HG03060 (cell line): ENCODE measurements around the gene PLPPR2.
A peak's percentile ranks its signal among the peaks of the same experiment; 100 is the strongest.
"Not testable (repeated sequence)": the region's sequence is repeated elsewhere in the genome, so short reads cannot be mapped to it uniquely, and the experiment has no call there.

Source experiments
- ATAC-seq: cut with Tn5 transposase; IDR thresholded peaks from one replicate; pipeline ENCODE4 v1.9.1; 2021; ENCODE audit warnings: low read depth, moderate number of reproducible peaks; ENCODE audit not compliant: unreplicated experiment

PLPPR2 gene

DNA sequence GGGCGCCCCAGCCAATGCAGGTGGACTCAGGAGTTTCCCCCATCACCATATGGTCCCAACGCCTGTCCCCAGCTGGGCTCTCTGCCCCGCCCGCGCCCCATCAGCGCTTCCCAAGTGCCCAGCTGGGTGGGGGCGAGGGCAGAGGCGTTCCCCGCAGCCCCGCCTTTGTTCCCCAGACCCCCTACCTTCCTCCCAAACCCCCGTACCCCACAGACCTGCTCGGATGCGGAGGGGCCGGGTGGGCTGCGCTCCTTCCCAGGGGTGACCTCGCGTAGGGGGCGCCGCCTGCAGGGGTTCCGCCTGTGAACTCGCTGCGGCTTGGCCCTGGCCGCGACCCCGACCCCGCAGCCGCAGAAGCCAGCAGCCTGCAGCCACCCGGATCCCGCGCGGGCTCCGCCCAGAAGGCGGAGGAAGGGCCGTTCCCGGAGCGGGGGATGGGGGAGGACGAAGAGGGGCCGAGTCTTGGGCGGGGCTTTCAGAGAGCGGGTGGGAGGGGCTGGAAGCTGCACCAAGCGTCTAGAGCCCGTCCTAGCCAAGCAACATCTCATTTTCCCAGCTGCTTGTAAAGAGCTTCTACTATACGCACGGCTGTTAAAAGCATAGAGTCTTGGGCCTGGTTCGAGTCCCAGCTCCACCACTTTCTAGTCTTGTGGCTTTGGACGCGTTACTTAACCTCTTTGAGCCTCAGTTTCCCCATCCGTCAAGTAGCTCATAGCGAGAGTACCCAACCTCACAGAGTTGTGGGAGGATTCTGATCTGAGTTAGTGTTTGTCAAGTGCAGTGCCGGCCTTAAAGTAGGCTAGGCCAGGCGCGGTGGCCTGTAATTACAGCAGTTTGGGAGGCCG, 15.8 kb upstream of the PLPPR2 start, which contains the start of gene RAB3D:
RAB3D (minus strand) TSS at position 404 of the 845 bp plus-strand sequence. CDS start 2,258 bp downstream, outside the sequence.
- no peak for ATAC-seq

DNA sequence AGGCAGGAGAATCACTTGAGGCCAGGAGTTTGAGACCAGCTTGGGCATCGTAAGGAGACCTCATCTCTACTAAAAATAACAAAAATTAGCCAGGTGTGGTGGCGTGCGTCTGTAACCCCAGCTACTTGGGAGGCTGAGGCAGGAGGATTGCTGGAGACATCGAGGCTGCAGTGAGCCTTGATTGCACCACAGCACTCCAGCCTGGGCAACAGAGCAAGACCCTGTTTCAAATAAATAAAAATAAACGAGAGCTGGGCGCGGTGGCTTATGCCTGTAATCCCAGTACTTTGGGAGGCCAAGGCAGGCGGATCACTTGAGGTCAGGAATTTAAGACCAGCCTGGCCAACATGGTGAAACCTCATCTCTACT, 15.1 kb upstream of the PLPPR2 start:
- not testable (repeated sequence) for ATAC-seq

DNA sequence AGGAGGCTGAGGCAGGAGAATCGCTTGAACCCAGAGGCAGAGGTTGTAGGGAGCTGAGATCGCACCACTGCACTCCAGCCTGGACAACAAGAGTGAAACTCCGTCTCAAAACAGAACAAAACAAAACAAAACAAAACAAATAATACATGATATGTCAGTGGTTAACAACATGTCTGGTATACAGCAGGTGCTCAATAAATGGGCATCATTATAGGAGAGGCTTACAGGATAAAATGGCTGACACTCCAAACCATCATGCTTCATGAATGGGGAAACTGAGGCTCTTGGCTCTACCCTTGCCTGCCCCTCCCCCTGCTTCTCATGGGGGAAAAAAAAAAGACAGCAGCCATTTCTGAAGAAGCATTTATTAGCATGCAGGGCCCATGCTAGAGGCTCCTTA, 12.8 kb upstream of the PLPPR2 start:
- no peak for ATAC-seq

DNA sequence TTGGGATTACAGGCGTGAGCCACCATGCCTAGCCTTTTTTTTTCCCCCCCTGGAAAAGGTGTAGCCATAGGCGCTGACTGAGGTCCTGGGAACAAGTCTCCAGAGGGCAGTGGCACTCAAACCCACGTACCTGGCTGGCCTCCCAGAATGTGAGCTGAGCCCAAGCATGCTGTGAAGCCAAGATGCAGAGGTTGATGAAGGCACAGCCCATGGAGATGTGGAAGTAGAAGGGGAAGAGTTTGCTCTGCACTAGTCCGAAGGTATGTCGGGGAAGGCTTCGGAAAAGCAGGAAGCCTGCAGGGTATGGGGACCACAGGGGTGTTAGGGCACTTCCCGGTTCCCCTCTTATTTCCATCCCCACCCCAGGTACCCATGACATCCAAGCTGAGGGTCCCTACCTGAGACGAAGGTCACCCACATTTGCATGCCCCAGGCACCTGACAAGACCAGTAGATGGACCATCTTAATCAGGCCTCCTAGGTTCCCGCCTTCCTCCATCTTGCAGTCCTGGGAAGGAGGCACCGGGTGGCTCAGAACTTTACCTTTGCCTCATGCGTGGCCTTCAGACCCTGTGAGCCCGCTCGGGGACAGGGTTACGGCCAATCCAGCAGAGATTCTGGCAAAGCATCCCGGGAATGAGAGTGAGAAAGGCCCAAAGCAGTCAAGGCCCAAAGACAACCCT, 10.0 kb upstream of the PLPPR2 start:
- no peak for ATAC-seq

DNA sequence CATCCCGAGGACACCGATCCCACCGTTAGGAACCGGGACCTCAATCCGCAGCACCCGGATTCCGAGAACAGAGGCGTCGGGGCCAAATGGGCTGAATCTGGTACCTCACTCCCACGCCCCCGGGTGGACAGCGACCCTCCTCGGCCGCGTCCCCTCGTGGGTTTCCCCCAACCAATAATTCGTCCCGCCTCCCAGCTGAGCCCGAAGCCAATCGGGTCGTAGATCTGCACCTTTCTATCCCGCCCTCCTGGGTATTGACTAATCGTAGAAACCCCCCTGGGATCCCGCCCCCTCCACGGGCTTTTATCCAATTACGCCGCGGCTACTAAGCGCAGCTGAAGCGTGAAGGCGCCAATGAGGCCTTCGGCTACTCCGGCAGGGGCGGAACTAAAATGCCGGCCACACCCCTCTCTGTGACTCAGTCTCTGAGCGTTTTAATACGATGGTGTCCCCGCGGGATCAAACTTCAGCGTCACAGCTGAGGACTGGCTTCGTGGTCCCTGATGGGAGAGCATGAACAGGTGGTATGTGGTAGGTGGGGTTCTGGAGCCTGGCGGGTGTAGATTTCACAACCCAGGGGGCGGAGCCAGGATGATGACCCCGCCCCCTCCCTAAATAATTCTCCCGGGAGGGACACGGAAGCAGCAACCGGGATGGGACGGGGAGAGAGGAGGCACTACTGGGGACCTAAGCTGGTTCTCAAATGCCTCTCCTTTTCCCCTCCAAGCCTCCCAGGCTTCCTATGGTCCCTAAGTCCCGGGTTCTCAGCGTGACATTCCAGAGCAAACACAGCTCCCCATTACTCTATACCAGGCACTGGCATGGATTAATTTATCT, 8.9 kb upstream of the PLPPR2 start, which contains the start of the genes CCDC159 and TMEM205:
CCDC159 (plus strand) TSS at position 416 of the 837 bp plus-strand sequence; CDS start at position 504, 88 bp downstream.
TMEM205 (minus strand) TSS at position 165 of the 837 bp plus-strand sequence. CDS start 649 bp downstream, outside the sequence.
- ATAC-seq = peak; percentile 86

DNA sequence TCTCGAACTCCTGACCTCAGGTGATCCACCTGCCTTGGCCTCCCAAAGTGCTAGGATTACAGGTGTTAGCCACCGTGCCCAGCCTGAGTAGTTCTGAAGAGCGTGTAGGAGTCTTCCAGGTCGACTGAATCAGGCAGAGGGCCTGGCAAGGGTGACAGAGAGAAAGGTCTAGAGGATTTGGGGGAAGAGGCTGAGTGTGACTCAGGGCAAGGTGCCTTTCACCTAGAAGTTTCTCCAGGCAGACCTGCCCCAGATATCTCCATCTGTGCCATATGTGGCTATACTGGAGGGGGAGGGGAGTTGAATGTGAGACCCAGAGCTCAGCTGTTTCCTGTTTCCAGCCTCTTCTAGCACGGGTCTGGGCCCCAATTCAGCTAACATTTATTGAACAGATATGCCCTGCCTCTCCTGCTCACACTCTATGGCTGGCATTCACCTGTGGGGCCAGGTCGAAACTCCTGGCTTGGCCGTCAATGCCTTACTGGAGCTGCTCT, 7.6 kb upstream of the PLPPR2 start:
- ATAC-seq = no peak

DNA sequence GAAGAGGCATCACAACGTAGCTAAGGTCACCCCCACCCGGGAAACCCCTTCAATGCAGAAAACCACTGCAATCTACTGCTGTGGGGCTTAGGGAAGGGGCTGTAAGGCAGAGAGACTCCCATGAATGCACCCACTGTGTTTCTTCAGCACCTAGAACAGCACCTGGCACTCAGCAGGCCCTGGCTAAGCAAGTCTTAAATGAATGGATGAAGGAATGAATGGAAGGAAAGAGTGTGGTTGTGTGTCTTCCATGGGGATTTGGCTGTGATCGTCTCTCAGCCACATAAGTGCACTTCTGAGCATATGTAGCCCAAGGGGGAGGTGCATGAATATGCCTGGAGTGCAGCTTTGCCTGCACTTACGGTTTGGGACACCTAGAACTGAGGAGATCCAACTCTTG, 6.1 kb upstream of the PLPPR2 start:
- ATAC-seq = no peak

DNA sequence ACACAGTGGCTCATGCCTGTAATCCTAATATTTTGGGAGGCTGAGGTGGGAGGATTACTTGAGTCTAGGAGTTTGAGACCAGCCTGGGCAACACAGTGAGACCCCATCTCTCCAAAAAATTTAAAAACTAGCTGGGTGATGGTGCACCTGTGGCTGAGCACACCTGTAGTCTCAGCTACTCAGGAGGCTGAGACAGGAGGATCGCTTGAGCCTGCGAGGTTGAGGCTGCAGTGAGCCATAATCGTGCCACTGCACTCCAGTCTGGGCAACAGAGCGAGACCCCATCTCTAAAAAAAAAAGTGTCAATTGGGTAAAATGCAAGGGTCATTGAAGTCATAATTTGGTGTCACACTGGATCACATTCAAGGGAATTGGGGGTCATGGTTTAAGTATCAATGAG, 1.1 kb upstream of the PLPPR2 start:
- ATAC-seq = not testable (repeated sequence)

DNA sequence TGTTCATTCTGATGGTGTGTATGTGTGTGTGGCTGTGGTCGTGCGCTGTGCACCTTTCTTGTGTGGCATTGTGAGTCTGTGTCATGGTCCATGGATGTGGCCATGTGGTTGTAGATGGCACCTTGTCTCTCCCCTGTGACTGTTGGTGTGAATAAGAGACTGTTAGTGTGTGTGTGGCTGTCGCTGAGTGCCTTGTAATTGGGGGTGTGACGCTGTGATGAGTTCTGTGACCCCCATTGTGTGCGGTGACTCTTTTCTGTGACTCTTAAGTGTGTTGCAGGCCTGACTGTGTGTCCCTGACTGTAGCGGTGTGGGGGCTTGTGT, 804 bp downstream of the PLPPR2 start:
- ATAC-seq = no peak

DNA sequence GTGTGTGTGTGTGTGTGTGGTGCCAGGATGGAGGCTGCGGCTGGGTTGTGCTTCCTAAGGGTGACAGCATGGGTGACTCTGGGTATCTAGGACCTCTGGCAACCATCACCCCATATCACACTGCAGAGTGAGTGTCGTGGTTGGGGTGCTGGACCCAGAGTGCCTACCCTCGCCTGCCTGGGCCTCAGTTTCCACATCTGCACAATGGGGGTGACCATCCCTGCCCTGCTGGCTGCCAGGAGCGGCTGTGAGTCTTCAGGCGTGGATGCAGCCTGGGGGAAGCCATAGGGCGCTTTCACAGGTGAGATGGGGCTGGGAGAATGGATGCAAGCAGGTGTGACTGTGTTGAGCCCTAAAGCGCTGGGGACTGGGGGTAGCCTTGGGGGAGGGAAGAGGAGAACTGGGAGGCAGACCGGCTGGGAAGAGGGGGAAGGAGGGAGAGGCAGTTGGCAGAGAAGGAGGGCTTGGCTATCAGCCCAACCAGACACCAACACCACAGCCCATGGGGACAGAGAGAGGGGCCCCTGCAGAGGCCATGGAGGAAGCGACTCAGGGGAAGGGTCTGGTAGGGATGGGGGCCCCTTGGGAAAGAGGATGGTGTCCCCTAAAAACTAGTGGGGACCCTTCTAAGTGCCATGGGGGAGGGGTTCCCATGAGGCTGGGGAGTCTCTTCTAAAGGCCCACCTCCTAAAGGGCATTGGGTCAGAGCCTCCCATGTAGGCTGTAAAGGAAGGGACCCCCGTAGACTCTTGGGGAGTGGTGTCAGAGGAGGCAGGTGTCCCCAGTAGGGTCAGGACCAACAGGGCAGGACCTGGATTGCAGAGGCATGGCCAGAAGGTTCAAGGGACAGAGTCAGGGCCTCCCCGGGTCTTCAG, 1.7 kb downstream of the PLPPR2 start:
- ATAC-seq = no peak

DNA sequence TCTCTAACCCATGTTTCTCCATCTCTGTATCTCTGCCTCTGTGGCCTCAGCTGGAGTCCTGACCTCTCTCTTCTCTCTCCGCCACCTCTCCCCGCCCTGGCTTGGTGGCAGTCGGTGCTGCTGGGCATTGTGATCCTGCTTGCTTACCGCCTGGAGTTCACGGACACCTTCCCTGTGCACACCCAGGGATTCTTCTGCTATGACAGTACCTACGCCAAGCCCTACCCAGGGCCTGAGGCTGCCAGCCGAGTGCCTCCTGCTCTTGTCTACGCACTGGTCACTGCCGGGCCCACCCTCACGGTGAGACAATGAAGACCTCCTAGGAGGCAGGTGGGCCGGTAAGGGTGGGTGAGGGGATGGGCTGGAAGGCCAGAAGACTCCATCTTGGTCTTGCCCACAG, 4.2 kb downstream of the PLPPR2 start:
- ATAC-seq = no peak

DNA sequence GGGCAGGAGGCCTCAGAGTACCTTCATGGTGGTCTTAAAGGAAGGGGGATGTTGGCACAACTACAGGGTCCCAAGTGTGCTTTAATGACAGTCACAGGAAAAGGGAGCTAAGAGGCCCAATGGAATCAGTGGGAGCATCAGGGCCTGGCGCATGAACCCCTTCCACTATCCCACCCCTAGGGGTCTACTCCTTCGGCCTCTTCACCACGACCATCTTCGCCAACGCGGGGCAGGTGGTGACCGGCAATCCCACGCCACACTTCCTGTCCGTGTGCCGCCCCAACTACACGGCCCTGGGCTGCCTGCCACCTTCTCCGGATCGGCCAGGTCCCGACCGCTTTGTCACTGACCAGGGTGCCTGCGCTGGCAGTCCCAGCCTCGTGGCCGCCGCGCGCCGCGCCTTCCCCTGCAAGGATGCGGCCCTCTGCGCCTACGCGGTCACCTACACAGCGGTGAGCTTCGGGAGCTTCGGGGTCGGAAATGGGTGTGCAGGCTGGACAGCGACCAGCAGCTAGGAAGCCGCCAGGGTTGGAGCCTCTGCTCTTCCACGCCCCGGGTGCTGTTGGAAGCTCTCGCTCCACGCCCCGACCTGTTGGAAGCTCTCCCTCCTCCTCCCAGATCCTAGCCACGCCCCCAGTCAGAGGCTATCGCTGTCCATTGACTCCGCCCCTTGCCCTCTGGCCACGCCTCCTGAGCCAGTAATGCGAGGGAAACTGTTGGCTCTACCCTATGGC, 6.0 kb downstream of the PLPPR2 start:
- no peak for ATAC-seq

DNA sequence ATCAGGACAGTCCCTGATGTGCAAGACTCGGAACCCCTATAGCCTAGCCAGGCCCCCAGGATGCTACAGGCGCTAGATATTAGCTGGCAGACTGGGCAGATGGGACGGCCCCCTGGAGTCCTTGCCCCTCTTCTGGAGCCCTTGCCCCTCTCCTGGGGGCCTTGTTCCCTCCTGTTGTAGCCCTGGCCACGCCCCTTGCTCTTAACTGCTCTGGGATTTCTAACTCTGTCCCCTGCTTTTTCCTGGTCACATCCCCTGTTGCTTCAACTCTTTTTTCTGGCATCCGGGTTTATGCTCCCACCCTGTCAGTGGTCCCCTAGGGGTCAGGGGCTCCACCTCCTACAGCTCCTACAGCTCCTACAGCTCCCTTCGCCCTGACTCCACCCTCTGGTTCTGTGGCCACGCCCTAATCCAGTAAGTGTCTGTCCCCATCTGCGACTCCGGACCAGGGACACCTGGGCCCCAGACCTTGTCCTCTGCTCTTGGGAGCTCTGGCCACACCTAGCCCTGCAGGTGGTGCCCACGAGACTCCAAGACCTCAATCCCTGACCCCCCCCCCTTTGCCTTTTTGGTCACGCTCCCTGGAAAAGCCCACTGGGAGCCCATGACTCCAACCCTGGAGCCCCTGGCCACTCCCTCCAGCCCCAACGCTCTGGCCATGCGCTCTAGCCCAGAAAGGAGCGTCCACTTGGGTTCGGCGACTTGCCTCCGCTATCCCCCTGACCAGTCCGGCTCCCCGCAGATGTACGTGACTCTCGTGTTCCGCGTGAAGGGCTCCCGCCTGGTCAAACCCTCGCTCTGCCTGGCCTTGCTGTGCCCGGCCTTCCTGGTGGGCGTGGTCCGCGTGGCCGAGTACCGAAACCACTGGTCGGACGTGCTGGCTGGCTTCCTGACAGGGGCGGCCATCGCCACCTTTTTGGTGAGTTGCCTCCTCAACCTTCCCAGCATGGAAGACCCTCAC, 6.8 kb downstream of the PLPPR2 start:
- no peak for ATAC-seq

DNA sequence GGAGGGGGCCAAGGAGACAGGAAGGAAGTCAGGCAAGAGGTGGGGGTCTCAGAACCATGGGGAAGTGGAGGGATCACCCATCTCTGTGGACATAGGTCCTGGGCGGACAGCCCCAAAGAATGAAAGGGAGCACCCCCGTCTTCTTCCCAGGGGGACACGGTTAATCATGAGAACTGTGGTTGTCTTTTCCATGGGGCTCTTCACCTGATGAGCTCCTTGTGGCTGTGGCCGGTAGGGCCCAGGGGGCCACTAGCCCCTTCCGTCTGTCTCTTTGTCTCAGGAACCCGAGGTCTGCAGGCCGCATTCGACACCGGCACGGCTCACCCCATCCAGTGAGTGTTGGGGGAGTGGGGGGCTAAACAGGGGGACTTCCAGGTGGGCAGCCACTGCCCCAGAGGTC, 8.6 kb downstream of the PLPPR2 start:
- ATAC-seq = no peak

DNA sequence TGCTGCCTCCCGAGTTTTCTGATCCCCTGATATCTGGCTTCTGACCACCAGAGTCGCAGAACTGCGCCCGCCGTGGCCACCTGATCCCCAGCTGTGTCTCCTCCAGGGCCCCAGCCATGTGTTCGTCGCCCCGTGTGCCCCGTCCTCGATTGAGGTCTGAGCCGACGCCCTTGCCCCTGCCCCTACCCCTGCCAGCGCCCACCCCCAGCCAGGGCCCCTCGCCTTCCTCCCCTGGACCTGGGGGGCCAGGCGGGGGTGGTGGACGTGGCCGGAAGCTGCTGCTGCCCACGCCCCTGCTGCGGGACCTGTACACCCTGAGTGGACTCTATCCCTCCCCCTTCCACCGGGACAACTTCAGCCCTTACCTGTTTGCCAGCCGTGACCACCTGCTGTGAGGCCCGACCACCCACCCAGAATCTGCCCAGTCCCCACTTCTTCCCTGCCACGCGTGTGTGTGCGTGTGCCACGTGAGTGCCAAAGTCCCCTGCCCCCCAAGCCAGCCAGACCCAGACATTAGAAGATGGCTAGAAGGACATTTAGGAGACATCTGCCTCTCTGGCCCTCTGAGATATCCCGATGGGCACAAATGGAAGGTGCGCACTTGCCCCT, 9.2 kb downstream of the PLPPR2 start:
- no peak for ATAC-seq

DNA sequence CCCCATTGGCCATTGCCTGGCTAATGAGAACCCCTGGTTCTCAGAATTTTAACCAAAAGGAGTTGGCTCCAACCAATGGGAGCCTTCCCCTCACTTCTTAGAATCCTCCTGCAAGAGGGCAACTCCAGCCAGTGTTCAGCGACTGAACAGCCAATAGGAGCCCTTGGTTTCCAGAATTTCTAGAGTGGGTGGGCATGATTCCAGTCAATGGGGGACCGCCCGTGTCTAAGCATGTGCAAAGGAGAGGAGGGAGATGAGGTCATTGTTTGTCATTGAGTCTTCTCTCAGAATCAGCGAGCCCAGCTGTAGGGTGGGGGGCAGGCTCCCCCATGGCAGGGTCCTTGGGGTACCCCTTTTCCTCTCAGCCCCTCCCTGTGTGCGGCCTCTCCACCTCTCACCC, 9.7 kb downstream of the PLPPR2 start:
- ATAC-seq = no peak

DNA sequence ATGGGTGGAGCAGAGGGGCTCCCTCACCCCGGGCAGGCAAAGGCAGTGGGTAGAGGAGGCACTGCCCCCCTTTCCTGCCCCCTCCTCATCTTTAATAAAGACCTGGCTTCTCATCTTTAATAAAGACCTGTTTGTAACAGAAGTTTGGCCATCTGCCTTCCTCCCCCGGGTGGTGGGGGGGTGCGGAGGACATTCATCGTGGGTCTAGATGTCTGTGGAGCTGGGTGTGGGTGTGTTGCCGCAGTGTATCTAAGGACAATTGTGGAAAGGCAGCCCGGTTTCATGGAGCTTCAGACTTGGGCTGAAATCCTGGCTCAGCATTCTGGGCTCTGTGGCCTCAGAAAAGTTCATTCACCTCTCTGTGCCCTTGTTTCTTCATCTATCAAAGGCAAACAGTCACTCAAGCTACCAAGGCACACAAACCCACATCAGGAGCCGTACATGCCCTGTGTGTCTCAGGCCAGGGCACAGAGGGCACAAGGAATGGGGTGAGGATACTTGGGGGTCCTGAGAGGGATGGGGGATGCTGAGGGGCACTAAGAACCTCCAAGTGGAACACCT, 10.4 kb downstream of the PLPPR2 start:
- ATAC-seq = no peak
